Measurements from ENCODE around the gene DNAH10.

- TF ChIP-seq CTCF (conservative IDR thresholded peaks at IDR 0.05; ENCODE audit: low read length) (no peak), EZH2phosphoT487 (IDR thresholded peaks at IDR 0.05; ENCODE audit: borderline replicate concordance) (no peak)
Measured at GRCh38 chr12:123898673-123899072, 136.6 kb downstream of the DNAH10 start.

Measured in Loucy (cell line).